Hepatocyte (in vitro differentiated cells): ENCODE results near the gene SRPK1.

ENCODE experiments used
- CTCF ChIP-seq: fragments of 200-600 bp; sonication (generic); IDR thresholded peaks from 2 replicates; pipeline ENCODE4 v1.5.1; 2016; ENCODE audit warnings: antibody characterized with exemption, mild to moderate bottlenecking; ENCODE audit not compliant: poor library complexity
- EZH2 ChIP-seq: fragments of 200-600 bp; sonication (generic); IDR thresholded peaks from 2 replicates; pipeline ENCODE4 v1.6.1; 2016; ENCODE audit warnings: antibody characterized with exemption, mild to moderate bottlenecking, borderline replicate concordance
- EZH2phosphoT487 ChIP-seq: fragments of 200-600 bp; sonication (generic); IDR thresholded peaks from one replicate; pipeline ENCODE4 v1.6.1; 2018; ENCODE audit warnings: antibody characterized with exemption, mild to moderate bottlenecking, low read depth, moderate library complexity; ENCODE audit not compliant: unreplicated experiment, severe bottlenecking

- TF ChIP-seq CTCF = no peak
- no peak for TF ChIP-seq EZH2phosphoT487
- TF ChIP-seq EZH2 = no peak
These were observed 134.6 kb downstream of the SRPK1 start for GRCh38 chr6:35786272-35786671.
